ENCODE data around the gene RAX2. TPM values are rescaled to one million over a fixed set of nuclear protein-coding genes. Genes with fewer than 3 reads are reported as not detected.

RAX2 gene
- polyA plus RNA-seq, 1 of the 3 experiments (the other 2 are of a cell fraction): not detected

GRCh38 chr19:3818918-3819317, 46.9 kb upstream of the RAX2 start:
- Histone ChIP-seq H3K4me2 (no peak overlapping the region), H3K9me3 (no peaks in the 10 kb centered on the region), H4K20me1 (ENCODE audit: insufficient read depth) (no peaks in the 10 kb centered on the region), H3K27ac (ENCODE audit: low read depth in 2 of 2, low read length in 1 of 2) (no peak overlapping the region), H3K9me2 (no peaks in the 10 kb centered on the region), H3F3A (replicated peaks; ENCODE audit: insufficient read depth) (no peaks in the 10 kb centered on the region), H3K36me3 (replicated peaks in 1 of 2; ENCODE audit: control insufficient read depth in 1 of 2, insufficient read depth in 2 of 2, low read length in 1 of 2) (no peaks in the 10 kb centered on the region), H3K27me3 (ENCODE audit: insufficient read depth) (no peaks in the 10 kb centered on the region), H3K4me3 (ENCODE audit: low read depth in 2 of 2, low read length in 1 of 2) (no peak overlapping the region), H3K4me1 (ENCODE audit: control insufficient read depth in 1 of 2, insufficient read depth in 2 of 2, low read depth in 1 of 2, low read length in 1 of 2) (no peaks in the 10 kb centered on the region), H2AFZ (ENCODE audit: low read depth) (no peak overlapping the region), H3K9ac (no peak overlapping the region), H3K79me2 (ENCODE audit: insufficient read depth) (no peaks in the 10 kb centered on the region)
- ChIA-PET CTCF (interaction anchor here (1.1 kb wide), 1 partner anchor 30 kb away, joined by 4 read pairs; no protein-coding TSS in a partner anchor), POLR2A (no interaction called here)
- TF ChIP-seq TCF12 (IDR thresholded peaks at IDR 0.05) (no peak), CHD2 (IDR thresholded peaks at IDR 0.05; ENCODE audit: low read length, partially characterized antibody) (no peak), RFX5 (IDR thresholded peaks at IDR 0.05; ENCODE audit: low read length) (no peak), SMC3 (IDR thresholded peaks at IDR 0.05; ENCODE audit: low read depth, low read length) (no peak), YY1 (IDR thresholded peaks at IDR 0.05; ENCODE audit: low read depth) (no peak), RCOR1 (IDR thresholded peaks at IDR 0.05; ENCODE audit: low read length) (no peak), TEAD4 (IDR thresholded peaks at IDR 0.05; ENCODE audit: borderline replicate concordance, insufficient read depth) (no peak), PBX3 (IDR thresholded peaks at IDR 0.05) (no peak), FOXJ3 (CRISPR knock-in tag; IDR thresholded peaks at IDR 0.05) (no peak), GABPA (IDR thresholded peaks at IDR 0.05; ENCODE audit: low read depth) (no peak), SIN3A (IDR thresholded peaks at IDR 0.05; ENCODE audit: borderline replicate concordance, low read depth, low read length) (no peak)
- TF ChIP-seq, protein P1, sequence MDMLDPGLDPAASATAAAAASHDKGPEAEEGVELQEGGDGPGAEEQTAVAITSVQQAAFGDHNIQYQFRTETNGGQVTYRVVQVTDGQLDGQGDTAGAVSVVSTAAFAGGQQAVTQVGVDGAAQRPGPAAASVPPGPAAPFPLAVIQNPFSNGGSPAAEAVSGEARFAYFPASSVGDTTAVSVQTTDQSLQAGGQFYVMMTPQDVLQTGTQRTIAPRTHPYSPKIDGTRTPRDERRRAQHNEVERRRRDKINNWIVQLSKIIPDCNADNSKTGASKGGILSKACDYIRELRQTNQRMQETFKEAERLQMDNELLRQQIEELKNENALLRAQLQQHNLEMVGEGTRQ (IDR thresholded peaks at IDR 0.05; ENCODE audit: borderline replicate concordance, low read depth, low read length): no peak
- TF ChIP-seq, protein P2, sequence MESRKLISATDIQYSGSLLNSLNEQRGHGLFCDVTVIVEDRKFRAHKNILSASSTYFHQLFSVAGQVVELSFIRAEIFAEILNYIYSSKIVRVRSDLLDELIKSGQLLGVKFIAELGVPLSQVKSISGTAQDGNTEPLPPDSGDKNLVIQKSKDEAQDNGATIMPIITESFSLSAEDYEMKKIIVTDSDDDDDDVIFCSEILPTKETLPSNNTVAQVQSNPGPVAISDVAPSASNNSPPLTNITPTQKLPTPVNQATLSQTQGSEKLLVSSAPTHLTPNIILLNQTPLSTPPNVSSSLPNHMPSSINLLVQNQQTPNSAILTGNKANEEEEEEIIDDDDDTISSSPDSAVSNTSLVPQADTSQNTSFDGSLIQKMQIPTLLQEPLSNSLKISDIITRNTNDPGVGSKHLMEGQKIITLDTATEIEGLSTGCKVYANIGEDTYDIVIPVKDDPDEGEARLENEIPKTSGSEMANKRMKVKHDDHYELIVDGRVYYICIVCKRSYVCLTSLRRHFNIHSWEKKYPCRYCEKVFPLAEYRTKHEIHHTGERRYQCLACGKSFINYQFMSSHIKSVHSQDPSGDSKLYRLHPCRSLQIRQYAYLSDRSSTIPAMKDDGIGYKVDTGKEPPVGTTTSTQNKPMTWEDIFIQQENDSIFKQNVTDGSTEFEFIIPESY (IDR thresholded peaks at IDR 0.05; ENCODE audit: borderline replicate concordance, low read depth): no peak
- no peak for DNase-seq
- 85% methylated on average over 12 of the region's 31 CpGs for WGBS (ENCODE audit: low lambda C conversion rate)

DNA sequence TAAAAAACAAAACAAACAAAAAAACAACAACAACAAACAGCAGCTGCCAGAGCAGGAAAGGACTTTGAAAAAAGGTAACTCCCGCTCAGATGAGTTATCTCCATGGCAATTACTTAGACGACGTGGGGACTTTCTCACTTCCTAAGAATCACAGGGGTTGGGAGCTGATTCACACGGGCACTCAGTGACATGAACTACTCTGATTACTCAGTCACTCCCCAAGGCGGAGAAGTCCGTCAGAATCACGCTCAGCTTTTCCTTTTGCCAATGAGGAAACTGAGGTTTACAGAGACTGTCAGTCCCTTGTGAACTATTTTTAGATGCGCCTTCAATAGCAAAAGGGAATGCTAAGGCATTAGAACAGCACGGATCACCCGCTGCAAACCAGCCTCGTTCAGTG, 46.4 kb upstream of the RAX2 start:
- no peaks in the 10 kb centered on the region for H3K36me3 ChIP-seq (replicated peaks in 1 of 2; ENCODE audit: control insufficient read depth in 1 of 2, insufficient read depth in 2 of 2, low read length in 1 of 2)
- H3K4me1 ChIP-seq (ENCODE audit: control insufficient read depth in 1 of 2, insufficient read depth in 2 of 2, low read depth in 1 of 2, low read length in 1 of 2): no peaks in the 10 kb centered on the region
- H3K79me2 ChIP-seq (ENCODE audit: insufficient read depth): no peaks in the 10 kb centered on the region
- no peak overlapping the region for H3K9ac ChIP-seq
- POLR2A ChIA-PET: no interaction called here
- no peak overlapping the region for H3K27ac ChIP-seq (ENCODE audit: low read depth in 2 of 2, low read length in 1 of 2)
- no peaks in the 10 kb centered on the region for H3F3A ChIP-seq (replicated peaks; ENCODE audit: insufficient read depth)
- no peaks in the 10 kb centered on the region for H3K9me3 ChIP-seq
- H3K4me3 ChIP-seq (ENCODE audit: low read depth in 2 of 2, low read length in 1 of 2): no peak overlapping the region
- H3K9me2 ChIP-seq: no peaks in the 10 kb centered on the region
- no peak for DNase-seq
- H3K4me2 ChIP-seq: no peak overlapping the region
- no peaks in the 10 kb centered on the region for H4K20me1 ChIP-seq (ENCODE audit: insufficient read depth)
- no peaks in the 10 kb centered on the region for H3K27me3 ChIP-seq (ENCODE audit: insufficient read depth)
- H2AFZ ChIP-seq (ENCODE audit: low read depth): no peak overlapping the region
- 67% methylated on average over 11 of the region's 11 CpGs for WGBS (ENCODE audit: low lambda C conversion rate)
- CTCF ChIA-PET: interaction anchor here (1.1 kb wide), 1 partner anchor 31 kb away, joined by 4 read pairs; no protein-coding TSS in a partner anchor
- TF ChIP-seq, protein P1 (IDR thresholded peaks at IDR 0.05; ENCODE audit: borderline replicate concordance, low read depth, low read length): no peak
- TF ChIP-seq PBX3 (IDR thresholded peaks at IDR 0.05) (no peak), TAF1 (IDR thresholded peaks at IDR 0.05; ENCODE audit: borderline replicate concordance, low read depth, low read length) (no peak), NFIC (IDR thresholded peaks at IDR 0.05; ENCODE audit: borderline replicate concordance) (no peak), POLR2AphosphoS5 (IDR thresholded peaks at IDR 0.05; ENCODE audit: low read depth, low read length) (no peak), RFX5 (IDR thresholded peaks at IDR 0.05; ENCODE audit: low read length) (no peak), GATA2 (CRISPR knock-in tag; IDR thresholded peaks at IDR 0.05) (no peak), FOXJ3 (CRISPR knock-in tag; IDR thresholded peaks at IDR 0.05) (no peak), GABPA (IDR thresholded peaks at IDR 0.05; ENCODE audit: low read depth) (no peak), NRF1 (IDR thresholded peaks at IDR 0.05; ENCODE audit: low read depth, low read length) (no peak), EZH2phosphoT487 (IDR thresholded peaks at IDR 0.05; ENCODE audit: borderline replicate concordance, low read depth) (no peak), RCOR1 (IDR thresholded peaks at IDR 0.05; ENCODE audit: low read length) (no peak)
- TF ChIP-seq, protein P3, sequence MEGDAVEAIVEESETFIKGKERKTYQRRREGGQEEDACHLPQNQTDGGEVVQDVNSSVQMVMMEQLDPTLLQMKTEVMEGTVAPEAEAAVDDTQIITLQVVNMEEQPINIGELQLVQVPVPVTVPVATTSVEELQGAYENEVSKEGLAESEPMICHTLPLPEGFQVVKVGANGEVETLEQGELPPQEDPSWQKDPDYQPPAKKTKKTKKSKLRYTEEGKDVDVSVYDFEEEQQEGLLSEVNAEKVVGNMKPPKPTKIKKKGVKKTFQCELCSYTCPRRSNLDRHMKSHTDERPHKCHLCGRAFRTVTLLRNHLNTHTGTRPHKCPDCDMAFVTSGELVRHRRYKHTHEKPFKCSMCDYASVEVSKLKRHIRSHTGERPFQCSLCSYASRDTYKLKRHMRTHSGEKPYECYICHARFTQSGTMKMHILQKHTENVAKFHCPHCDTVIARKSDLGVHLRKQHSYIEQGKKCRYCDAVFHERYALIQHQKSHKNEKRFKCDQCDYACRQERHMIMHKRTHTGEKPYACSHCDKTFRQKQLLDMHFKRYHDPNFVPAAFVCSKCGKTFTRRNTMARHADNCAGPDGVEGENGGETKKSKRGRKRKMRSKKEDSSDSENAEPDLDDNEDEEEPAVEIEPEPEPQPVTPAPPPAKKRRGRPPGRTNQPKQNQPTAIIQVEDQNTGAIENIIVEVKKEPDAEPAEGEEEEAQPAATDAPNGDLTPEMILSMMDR (IDR thresholded peaks at IDR 0.05): no peak
